ENCODE data around the gene CHD5.

The CHD5 gene

DNA sequence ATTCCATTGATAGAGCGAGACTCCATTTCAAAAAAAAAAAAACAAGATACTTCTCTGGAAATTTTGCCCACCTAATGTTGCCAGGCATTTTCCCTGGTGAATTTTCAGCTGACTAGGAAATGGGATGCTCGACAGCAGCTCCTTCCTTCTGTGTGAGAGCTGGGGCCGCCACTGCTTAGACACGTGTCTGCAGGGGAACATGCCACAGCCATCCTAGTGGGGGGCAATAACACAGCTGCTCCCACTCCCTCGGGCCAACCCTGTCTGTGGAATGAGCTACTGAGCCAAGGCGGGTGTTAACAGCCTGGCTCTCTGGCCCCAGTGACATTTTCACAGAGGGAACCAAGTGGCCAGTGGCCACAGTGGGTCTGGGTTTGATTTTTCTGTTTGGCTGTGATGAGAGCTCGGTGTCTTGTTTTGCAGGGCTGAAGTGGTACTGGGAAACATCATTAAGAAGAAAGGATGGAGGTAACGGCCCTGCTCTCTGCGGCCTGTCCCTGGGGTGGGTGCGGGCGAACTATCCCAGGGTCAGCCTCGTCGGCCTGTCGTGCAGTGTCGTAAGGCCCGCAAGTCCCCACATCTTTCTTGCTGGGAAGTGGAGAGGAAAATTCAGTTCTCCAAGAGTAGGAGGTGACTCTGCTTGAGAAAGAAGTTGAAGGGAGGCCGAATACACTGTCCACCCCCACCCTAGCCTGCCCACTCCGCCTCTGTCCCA, 95.2 kb downstream of the CHD5 start:
- H3K27ac ChIP-seq, result no peak overlapping the region
- H3K27me3 ChIP-seq, result no peaks in the 10 kb centered on the region
- TF ChIP-seq, protein P1, sequence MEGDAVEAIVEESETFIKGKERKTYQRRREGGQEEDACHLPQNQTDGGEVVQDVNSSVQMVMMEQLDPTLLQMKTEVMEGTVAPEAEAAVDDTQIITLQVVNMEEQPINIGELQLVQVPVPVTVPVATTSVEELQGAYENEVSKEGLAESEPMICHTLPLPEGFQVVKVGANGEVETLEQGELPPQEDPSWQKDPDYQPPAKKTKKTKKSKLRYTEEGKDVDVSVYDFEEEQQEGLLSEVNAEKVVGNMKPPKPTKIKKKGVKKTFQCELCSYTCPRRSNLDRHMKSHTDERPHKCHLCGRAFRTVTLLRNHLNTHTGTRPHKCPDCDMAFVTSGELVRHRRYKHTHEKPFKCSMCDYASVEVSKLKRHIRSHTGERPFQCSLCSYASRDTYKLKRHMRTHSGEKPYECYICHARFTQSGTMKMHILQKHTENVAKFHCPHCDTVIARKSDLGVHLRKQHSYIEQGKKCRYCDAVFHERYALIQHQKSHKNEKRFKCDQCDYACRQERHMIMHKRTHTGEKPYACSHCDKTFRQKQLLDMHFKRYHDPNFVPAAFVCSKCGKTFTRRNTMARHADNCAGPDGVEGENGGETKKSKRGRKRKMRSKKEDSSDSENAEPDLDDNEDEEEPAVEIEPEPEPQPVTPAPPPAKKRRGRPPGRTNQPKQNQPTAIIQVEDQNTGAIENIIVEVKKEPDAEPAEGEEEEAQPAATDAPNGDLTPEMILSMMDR (IDR thresholded peaks at IDR 0.05), result no peak
- H3K9me3 ChIP-seq, result no peaks in the 10 kb centered on the region
- peaks cover 0 to 6% of the 10 kb centered on the region in 2 experiments for H3K4me1 ChIP-seq (ENCODE audit: control insufficient read depth in 1 of 2, insufficient read depth in 1 of 2, low read depth in 1 of 2, low read length in 1 of 2)
- H3K4me3 ChIP-seq (ENCODE audit: low read depth in 1 of 2, low read length in 1 of 2), result no peak overlapping the region
- H3K36me3 ChIP-seq, result peaks cover 91% of the 10 kb centered on the region

DNA sequence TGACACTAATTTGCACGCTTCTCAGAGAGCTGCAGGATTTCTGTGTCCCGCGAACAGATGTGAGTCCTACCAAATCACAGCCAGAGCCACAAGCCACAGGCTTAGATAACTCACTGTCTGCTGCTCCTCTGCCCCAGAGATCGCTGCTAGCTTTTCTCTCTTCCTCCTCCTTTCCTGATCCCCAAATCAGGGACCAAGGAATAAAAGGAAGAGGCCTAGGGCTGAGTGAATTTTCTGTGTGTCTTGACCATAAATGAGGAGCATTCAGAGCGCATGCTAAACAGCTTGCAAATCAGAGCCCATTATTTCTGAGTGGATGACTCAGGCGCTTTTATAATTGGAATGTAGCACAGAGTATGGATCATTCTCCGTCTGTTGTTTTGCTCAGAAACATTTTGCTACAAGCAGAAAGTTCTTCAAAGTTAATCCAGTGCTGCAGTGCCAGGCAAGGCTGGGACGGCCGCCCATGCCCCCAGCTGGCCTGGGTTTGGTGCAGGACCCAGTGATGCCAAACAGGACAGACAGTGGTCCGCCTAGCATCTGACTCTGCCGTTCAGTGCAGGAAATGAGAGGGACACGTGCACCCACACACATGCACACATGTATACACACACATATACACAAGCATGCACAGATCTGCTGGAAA, 96.2 kb downstream of the CHD5 start:
- TF ChIP-seq, protein P1 (IDR thresholded peaks at IDR 0.05), result no peak
- no peak overlapping the region for H3K4me3 ChIP-seq (ENCODE audit: low read depth in 1 of 2, low read length in 1 of 2)
- H3K27ac ChIP-seq, result no peak overlapping the region
- peaks cover 0 to 6% of the 10 kb centered on the region in 2 experiments for H3K4me1 ChIP-seq (ENCODE audit: control insufficient read depth in 1 of 2, insufficient read depth in 1 of 2, low read depth in 1 of 2, low read length in 1 of 2)
- H3K27me3 ChIP-seq, result no peaks in the 10 kb centered on the region
- H3K9me3 ChIP-seq, result no peaks in the 10 kb centered on the region
- H3K36me3 ChIP-seq, result peaks cover 91% of the 10 kb centered on the region

DNA sequence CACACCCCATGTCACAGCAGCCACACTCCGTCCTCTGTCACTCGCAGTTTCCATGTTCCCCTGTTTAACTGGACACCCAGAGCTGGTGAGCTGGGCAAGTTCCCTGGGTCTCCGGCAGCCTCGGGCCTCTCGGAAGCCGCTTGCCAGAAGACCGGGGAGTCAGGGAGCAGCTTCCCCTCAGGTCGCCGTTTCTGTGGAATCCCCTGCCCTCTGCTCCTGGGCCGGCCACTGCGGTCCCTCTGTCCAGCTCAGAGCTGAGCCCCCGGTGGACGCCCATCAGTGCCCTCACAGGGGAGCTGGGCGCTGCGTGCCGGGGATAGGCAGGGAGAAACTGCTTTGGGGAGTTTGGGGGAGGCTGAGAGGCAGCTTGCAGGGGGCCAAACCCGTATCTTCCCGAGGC, 96.7 kb downstream of the CHD5 start:
- Histone ChIP-seq H3K9me3 (no peaks in the 10 kb centered on the region), H3K27ac (no peak overlapping the region), H3K4me1 (ENCODE audit: control insufficient read depth in 1 of 2, insufficient read depth in 1 of 2, low read depth in 1 of 2, low read length in 1 of 2) (peaks cover 0 to 6% of the 10 kb centered on the region in 2 experiments), H3K36me3 (peaks cover 93% of the 10 kb centered on the region), H3K27me3 (no peaks in the 10 kb centered on the region), H3K4me3 (ENCODE audit: low read depth in 1 of 2, low read length in 1 of 2) (no peak overlapping the region)
- TF ChIP-seq, protein P1 (IDR thresholded peaks at IDR 0.05), result no peak

DNA sequence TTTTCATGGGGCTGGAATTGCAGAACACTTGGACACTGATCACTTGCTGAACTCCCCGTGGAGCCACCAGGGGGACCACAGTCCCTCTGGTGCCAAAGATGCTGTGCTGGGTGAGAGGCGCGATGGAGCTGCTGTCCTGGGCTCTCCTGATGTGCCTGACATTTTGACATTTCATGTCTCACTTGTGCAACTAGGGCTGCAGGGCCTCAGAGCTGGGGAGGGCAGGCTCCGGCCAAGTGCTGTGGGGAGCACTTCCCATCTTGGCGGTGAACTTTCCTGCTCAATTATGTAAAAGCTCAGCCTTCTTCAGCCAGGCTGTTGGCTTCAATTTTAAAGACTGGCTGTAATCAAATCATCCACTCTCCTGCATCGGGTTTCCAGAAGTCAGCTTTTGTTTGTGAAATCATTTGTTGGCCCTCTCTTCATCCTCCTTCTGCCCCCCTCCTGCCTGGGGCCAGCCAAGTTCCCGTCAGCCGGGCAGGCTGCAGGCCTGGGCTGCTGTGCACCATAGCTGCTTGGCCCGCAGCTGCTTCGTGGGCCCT, 97.6 kb downstream of the CHD5 start:
- Histone ChIP-seq H3K4me3 (ENCODE audit: low read depth in 1 of 2, low read length in 1 of 2) (no peak overlapping the region), H3K27me3 (no peaks in the 10 kb centered on the region), H3K27ac (peak overlapping the region; percentile 45), H3K4me1 (ENCODE audit: control insufficient read depth in 1 of 2, insufficient read depth in 1 of 2, low read depth in 1 of 2, low read length in 1 of 2) (peaks cover 0 to 6% of the 10 kb centered on the region in 2 experiments), H3K36me3 (peaks cover 98% of the 10 kb centered on the region), H3K9me3 (no peaks in the 10 kb centered on the region)
- TF ChIP-seq, protein P1 (IDR thresholded peaks at IDR 0.05), result no peak

DNA sequence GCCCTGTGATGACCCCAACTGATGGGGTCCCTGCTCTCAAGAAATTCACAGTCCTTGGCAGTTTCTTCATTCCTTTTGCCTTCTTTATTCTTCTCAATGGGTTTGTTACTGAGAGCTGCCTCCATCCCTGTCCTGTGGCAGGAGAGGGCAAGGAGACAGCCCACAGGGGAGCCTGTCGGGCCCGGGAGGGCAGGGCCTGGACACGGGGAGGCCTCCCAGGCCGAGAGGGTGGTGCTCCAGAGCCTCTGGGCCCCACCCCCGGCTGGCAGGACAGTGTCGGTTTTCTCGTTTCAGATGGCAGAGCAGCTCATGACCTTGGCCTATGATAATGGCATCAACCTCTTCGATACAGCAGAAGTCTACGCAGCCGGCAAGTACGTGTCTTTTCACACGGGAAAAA, 98.2 kb downstream of the CHD5 start:
- H3K27me3 ChIP-seq, result no peaks in the 10 kb centered on the region

More for the DNA sequence above, 98.2 kb downstream of the CHD5 start:
- Histone ChIP-seq H3K4me1 (ENCODE audit: control insufficient read depth in 1 of 2, insufficient read depth in 1 of 2, low read depth in 1 of 2, low read length in 1 of 2) (peaks cover 0 to 6% of the 10 kb centered on the region in 2 experiments), H3K9me3 (no peaks in the 10 kb centered on the region), H3K4me3 (ENCODE audit: low read depth in 1 of 2, low read length in 1 of 2) (no peak overlapping the region), H3K27ac (peak overlapping the region; percentile 45), H3K36me3 (peaks cover 98% of the 10 kb centered on the region)
- TF ChIP-seq, protein P1 (IDR thresholded peaks at IDR 0.05), result no peak
